Keratinocyte (primary cell): ENCODE measurements around the gene CPPED1. TPM values are rescaled to one million over a fixed set of nuclear protein-coding genes. Genes with fewer than 3 reads are reported as not detected.

Experiments used
- DNase-seq: peaks from one replicate; pipeline ENCODE4 v3.0.0-alpha.2; 2011; ENCODE audit warnings: low read depth, missing footprints, low spot score
- FAIRE-seq: peaks from 2 replicates; lab custom pipeline; 2011; peaks lifted over from hg19 to GRCh38; lab: Jason Lieb, UNC
- H2AFZ ChIP-seq: 2 replicates; pipeline ENCODE4 v1.6.0; 2012; ENCODE audit warnings: low read length, control low read depth, inconsistent platforms; ENCODE audit not compliant: control insufficient read depth
- H3K27ac ChIP-seq: 2 replicates; pipeline ENCODE4 v1.5.1; 2011; ENCODE audit warnings: low read length; ENCODE audit not compliant: control insufficient read depth, insufficient read depth
- H3K27me3 ChIP-seq: 3 replicates; pipeline ENCODE4 v1.6.0; 2011; ENCODE audit warnings: low read length; ENCODE audit not compliant: control insufficient read depth, insufficient read depth; ENCODE audit errors: extremely low read depth
- H3K36me3 ChIP-seq, 2 experiments: 2 replicates in 1 of 2; 3 replicates in 1 of 2; pipeline ENCODE4 v1.5.1; 2011; ENCODE audit warnings: low read length in 2 of 2, mild to moderate bottlenecking in 1 of 2; ENCODE audit not compliant: control insufficient read depth in 2 of 2, insufficient read depth in 2 of 2; ENCODE audit errors: extremely low read depth in 1 of 2
- H3K4me1 ChIP-seq: 3 replicates; pipeline ENCODE4 v1.5.1; 2011; ENCODE audit warnings: low read length; ENCODE audit not compliant: control insufficient read depth, insufficient read depth; ENCODE audit errors: extremely low read depth
- H3K4me2 ChIP-seq: 3 replicates; pipeline ENCODE4 v1.6.0; 2011; ENCODE audit warnings: low read depth, low read length; ENCODE audit not compliant: control insufficient read depth, insufficient read depth; ENCODE audit errors: extremely low read depth
- H3K4me3 ChIP-seq, 3 experiments: fragments of 200-600 bp in 1 of 3; sonication (generic) in 1 of 3; 2 replicates in 2 of 3; 3 replicates in 1 of 3; pipeline ENCODE4 v1.5.1; 2011 to 2016; ENCODE audit warnings: low read length in 3 of 3, mild to moderate bottlenecking in 3 of 3, control low read depth in 2 of 3, inconsistent platforms in 1 of 3, low read depth in 1 of 3, mixed read lengths in 1 of 3, mixed run types in 1 of 3, moderate library complexity in 1 of 3; ENCODE audit not compliant: control insufficient read depth in 2 of 3, insufficient read depth in 2 of 3; ENCODE audit errors: extremely low read depth in 1 of 3
- H3K79me2 ChIP-seq: 2 replicates; pipeline ENCODE4 v1.6.0; 2012; ENCODE audit warnings: low read length; ENCODE audit not compliant: control insufficient read depth, insufficient read depth
- H3K9ac ChIP-seq: 3 replicates; pipeline ENCODE4 v1.6.0; 2011; ENCODE audit warnings: low read length; ENCODE audit not compliant: control insufficient read depth, insufficient read depth; ENCODE audit errors: extremely low read depth
- H3K9me1 ChIP-seq: 3 replicates; pipeline ENCODE4 v1.6.0; 2011; ENCODE audit warnings: low read length; ENCODE audit not compliant: control insufficient read depth, insufficient read depth; ENCODE audit errors: extremely low read depth
- H3K9me3 ChIP-seq: 2 replicates; pipeline ENCODE4 v1.5.1; 2012; ENCODE audit warnings: low read depth, low read length; ENCODE audit not compliant: control insufficient read depth
- H4K20me1 ChIP-seq: 3 replicates; pipeline ENCODE4 v1.6.0; 2011; ENCODE audit warnings: low read length; ENCODE audit not compliant: control insufficient read depth, insufficient read depth; ENCODE audit errors: extremely low read depth
- EZH2 ChIP-seq: IDR thresholded peaks from one replicate; pipeline ENCODE4 v1.6.1; 2012; ENCODE audit warnings: inconsistent platforms, mild to moderate bottlenecking, low read length, moderate library complexity
- dilution Hi-C: fragments of 300-500 bp; cut with MboI; formaldehyde crosslinking; loops from one replicate; pipeline ENCODE4 v1.7.0; 2020; ENCODE audit warnings: low sequenced_read_pairs; ENCODE audit not compliant: extremely low pct_ligation_motif_present
- polyA plus RNA-seq, 5 experiments: library from polyadenylated mRNA; depleted of rRNA in 3 of 5; stranded (reverse) in 3 of 5; stranded (forward) in 1 of 5; unstranded in 1 of 5; fragments of >200 nt; gene quantifications; 1 replicate in 1 of 5; 2 replicates in 3 of 5; 3 replicates in 1 of 5; pipeline versions ENCODE4 v1.2.1 to v1.2.3, GENCODE V29; 2011 to 2012; ENCODE audit warnings: missing spikeins in 2 of 5, low read depth in 1 of 5, low replicate concordance in 1 of 5
- TF ChIP-seq, protein P1 (sequence below), 3 experiments: IDR thresholded peaks in 1 of 3; conservative IDR thresholded peaks in 1 of 3; optimal IDR thresholded peaks in 1 of 3; 2 replicates in 2 of 3; 3 replicates in 1 of 3; pipeline versions ENCODE3 to v1.5.1; 2011; ENCODE audit warnings: low read length in 3 of 3, mild to moderate bottlenecking in 3 of 3, moderate library complexity in 2 of 3, control low read depth in 1 of 3, inconsistent platforms in 1 of 3; ENCODE audit not compliant: insufficient read depth in 2 of 3; ENCODE audit errors: extremely low read depth in 1 of 3

Gene CPPED1
- polyA plus RNA-seq, 1 donor (not counting 4 experiments of a cell fraction or from before 2014, with no cell fraction given): 14.4 TPM

GRCh38 chr16:12724226-12724625 is 79.5 kb downstream of the CPPED1 start:
- Histone ChIP-seq H3K9ac (no peak overlapping the region), H3K27me3 (no peaks in the 10 kb centered on the region), H3K79me2 (no peaks in the 10 kb centered on the region), H3K9me1 (no peaks in the 10 kb centered on the region), H2AFZ (no peak overlapping the region), H3K4me2 (no peak overlapping the region), H3K27ac (no peak overlapping the region), H3K9me3 (no peaks in the 10 kb centered on the region), H3K4me1 (no peaks in the 10 kb centered on the region), H4K20me1 (no peaks in the 10 kb centered on the region), H3K4me3 (no peak overlapping the region), H3K36me3 (peaks cover 0 to 6% of the 10 kb centered on the region in 2 experiments)
- DNase-seq: no peak
- no peak for FAIRE-seq
- dilution Hi-C loops: no loop called here
- TF ChIP-seq, protein P1, sequence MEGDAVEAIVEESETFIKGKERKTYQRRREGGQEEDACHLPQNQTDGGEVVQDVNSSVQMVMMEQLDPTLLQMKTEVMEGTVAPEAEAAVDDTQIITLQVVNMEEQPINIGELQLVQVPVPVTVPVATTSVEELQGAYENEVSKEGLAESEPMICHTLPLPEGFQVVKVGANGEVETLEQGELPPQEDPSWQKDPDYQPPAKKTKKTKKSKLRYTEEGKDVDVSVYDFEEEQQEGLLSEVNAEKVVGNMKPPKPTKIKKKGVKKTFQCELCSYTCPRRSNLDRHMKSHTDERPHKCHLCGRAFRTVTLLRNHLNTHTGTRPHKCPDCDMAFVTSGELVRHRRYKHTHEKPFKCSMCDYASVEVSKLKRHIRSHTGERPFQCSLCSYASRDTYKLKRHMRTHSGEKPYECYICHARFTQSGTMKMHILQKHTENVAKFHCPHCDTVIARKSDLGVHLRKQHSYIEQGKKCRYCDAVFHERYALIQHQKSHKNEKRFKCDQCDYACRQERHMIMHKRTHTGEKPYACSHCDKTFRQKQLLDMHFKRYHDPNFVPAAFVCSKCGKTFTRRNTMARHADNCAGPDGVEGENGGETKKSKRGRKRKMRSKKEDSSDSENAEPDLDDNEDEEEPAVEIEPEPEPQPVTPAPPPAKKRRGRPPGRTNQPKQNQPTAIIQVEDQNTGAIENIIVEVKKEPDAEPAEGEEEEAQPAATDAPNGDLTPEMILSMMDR (optimal IDR thresholded peaks at IDR 0.05 in 1 of 3, IDR thresholded peaks at IDR 0.05 in 1 of 3, conservative IDR thresholded peaks at IDR 0.05 in 1 of 3; ENCODE audit: extremely low read depth in 1 of 3, insufficient read depth in 2 of 3, low read length in 3 of 3): no peak
- TF ChIP-seq EZH2: no peak

GRCh38 chr16:12723681-12724080 is 80.0 kb downstream of the CPPED1 start:
- Histone ChIP-seq H3K9ac (no peak overlapping the region), H3K79me2 (no peaks in the 10 kb centered on the region), H3K36me3 (peaks cover 0 to 6% of the 10 kb centered on the region in 2 experiments), H3K27me3 (no peaks in the 10 kb centered on the region), H3K9me1 (no peaks in the 10 kb centered on the region), H2AFZ (no peak overlapping the region), H3K9me3 (no peaks in the 10 kb centered on the region), H3K4me1 (no peaks in the 10 kb centered on the region), H4K20me1 (no peaks in the 10 kb centered on the region), H3K4me2 (no peak overlapping the region), H3K4me3 (no peak overlapping the region), H3K27ac (no peak overlapping the region)
- TF ChIP-seq EZH2: no peak
- TF ChIP-seq, protein P1 (optimal IDR thresholded peaks at IDR 0.05 in 1 of 3, IDR thresholded peaks at IDR 0.05 in 1 of 3, conservative IDR thresholded peaks at IDR 0.05 in 1 of 3; ENCODE audit: extremely low read depth in 1 of 3, insufficient read depth in 2 of 3, low read length in 3 of 3): no peak
- dilution Hi-C loops: no loop called here
- DNase-seq (no peak), FAIRE-seq (no peak)
